ENCODE results near the gene BNIP5.
"Not testable (repeated sequence)": the region's sequence is repeated elsewhere in the genome, so short reads cannot be mapped to it uniquely, and the experiment has no call there.

BNIP5 gene

DNA sequence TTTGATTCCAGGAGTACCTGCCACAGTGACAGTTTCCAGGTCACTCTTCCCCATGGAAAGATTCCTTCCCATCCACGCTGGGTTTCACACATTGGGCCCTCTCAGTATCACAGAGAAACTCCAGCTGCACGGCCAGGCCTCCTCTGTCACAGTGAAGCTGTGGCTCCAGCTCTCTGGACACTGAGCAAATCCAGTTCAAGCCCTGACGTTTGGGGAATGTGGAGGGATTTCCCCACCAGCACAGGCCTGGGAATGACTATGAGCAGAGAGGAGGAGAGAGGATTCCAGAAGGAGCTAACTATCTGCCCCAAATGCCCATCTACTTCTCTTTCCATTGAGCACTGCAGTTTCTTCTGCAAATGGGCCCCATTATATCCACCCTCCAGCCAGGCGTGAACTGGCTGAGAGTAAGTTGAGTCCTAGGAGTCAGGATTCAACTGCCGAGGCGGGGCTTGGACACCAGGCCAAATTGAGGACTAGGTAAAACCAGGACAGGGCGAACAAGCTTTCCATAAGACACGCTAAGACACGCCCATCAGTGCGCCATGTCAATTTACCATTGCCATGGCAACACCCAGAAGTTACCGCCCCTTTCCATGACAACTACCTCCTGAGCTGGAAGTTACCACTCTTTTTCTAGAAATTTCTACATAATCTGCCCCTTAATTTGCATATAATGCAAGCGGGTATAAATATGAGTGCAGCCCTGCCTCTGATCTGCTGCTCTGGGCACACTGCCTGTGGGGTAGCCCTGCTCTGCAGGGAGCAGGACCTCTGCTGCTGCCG, 9.2 kb upstream of the BNIP5 start:
- no peak for DNase-seq (ENCODE audit: extremely low read depth in 1 of 2, low read depth in 1 of 2)

- no peak for DNase-seq (ENCODE audit: extremely low read depth in 1 of 2, low read depth in 1 of 2)
Measured at GRCh38 chr6:36343109-36343680, 6.5 kb upstream of the BNIP5 start.

- peak; percentile 16 to 37 for DNase-seq (ENCODE audit: extremely low read depth in 1 of 2, low read depth in 1 of 2)
Measured at GRCh38 chr6:36340618-36341454, 4.1 kb upstream of the BNIP5 start.

- no peak for DNase-seq (ENCODE audit: extremely low read depth in 1 of 2, low read depth in 1 of 2)
Measured at GRCh38 chr6:36340306-36340617, 3.6 kb upstream of the BNIP5 start.

DNA sequence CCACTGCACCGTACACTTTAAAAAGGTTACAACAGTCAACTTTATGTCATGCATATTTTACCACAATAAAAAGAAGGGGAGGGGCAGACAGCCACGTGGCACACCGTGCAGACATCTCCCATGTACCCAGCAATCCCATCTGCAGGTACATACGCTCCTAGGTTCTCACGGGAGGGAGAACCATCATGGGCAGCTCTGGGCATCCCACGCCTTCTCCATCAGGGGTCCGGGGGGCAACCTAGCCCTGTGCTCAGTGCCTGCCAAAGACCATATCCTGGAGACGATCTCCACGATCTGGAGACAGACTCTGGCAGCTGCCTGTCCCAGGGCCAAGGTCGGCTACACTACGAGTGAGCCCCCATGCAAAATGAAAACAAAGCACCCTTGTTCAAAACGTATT, 2.5 kb upstream of the BNIP5 start:
- DNase-seq (ENCODE audit: extremely low read depth in 1 of 2, low read depth in 1 of 2) = no peak

DNA sequence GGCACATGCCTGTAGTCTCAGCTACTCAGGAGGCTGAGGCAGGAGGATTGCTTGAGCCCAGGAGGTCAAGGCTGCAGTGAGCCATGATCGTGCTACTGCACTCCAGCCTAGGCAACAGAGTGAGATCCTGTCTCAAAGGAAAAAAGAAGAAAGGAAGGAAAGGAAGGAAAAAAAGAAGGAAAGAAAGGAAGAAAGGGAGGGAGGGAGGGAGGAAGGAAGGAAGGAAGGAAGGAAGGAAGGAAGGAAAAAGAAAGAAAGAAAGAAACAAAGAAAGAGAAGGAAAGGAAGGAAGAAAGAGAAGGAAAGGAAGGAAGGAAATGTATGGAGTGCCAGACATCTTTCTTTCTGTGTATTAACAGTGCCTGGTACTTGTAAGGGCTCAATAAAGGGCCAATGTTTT, 1.5 kb upstream of the BNIP5 start:
- DNase-seq (ENCODE audit: extremely low read depth in 1 of 2, low read depth in 1 of 2) = not testable (repeated sequence)

GRCh38 chr6:36337814-36338213, 1.1 kb upstream of the BNIP5 start:
- no peak for DNase-seq (ENCODE audit: extremely low read depth in 1 of 2, low read depth in 1 of 2)

DNA sequence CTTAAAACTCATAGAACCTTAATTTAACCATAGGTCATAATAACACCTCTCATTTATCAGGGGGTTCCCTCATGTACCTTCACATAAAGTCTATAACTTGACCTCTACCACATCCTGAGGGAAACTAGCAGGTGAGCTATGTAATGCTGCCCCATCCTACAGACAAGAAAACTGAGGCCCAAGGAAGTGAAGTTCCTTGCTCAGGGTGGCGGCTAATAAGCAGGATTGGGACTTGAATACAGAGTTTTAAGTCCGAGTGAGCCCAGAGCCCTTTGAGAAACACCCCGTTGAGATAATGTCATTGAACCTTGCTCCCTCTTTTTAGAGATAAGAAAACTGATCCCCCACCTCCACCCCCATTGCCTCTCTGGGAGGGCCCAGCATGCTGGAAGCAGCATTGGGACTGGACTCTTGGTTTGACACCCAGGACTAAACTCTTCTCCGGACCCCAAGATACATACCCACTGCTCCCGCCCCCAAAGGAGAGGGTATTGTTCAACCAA, 429 bp downstream of the BNIP5 start:
- DNase-seq (ENCODE audit: extremely low read depth in 1 of 2, low read depth in 1 of 2) = no peak

- DNase-seq (ENCODE audit: extremely low read depth in 1 of 2, low read depth in 1 of 2) = no peak
Measured at GRCh38 chr6:36335465-36336207, 1.1 kb downstream of the BNIP5 start.

DNA sequence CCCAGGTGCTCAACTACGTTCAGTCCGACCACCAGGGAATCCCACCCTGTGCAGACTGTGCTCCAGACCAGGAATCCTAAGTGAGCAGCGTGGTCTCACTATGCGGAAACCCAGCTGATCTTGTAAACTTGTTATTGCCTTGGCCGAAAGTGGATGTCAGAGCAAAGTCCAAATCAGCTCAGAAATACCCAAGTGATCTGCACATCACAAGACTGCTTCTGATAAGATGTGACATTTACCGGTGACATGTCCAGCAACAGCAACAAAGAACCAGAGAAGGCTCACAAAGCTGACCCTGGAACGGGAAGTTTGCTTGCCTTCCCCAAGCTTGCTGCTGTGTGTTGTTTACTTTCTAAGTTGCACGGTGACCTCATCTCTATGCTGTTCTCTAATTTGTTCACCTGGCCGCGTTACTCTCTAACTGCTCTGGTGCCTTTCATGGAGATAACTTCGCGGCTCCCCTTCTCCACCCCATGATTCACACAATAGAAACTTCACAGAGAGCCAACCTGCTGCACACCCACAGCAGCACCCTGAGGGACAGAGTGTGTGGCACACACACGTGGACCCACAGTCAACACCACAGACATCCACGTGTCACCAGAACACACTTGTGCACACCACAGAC, 1.7 kb downstream of the BNIP5 start:
- no peak for DNase-seq (ENCODE audit: extremely low read depth in 1 of 2, low read depth in 1 of 2)

GRCh38 chr6:36333931-36334725, 2.6 kb downstream of the BNIP5 start:
- no peak for DNase-seq (ENCODE audit: extremely low read depth in 1 of 2, low read depth in 1 of 2)

GRCh38 chr6:36333171-36333895, 3.4 kb downstream of the BNIP5 start:
- DNase-seq (ENCODE audit: extremely low read depth in 1 of 2, low read depth in 1 of 2) = no peak

- DNase-seq (ENCODE audit: extremely low read depth in 1 of 2, low read depth in 1 of 2) = no peak
Measured at GRCh38 chr6:36331381-36331780, 5.3 kb downstream of the BNIP5 start.

GRCh38 chr6:36330366-36330765, 6.3 kb downstream of the BNIP5 start:
- no peak for DNase-seq (ENCODE audit: extremely low read depth in 1 of 2, low read depth in 1 of 2)

DNA sequence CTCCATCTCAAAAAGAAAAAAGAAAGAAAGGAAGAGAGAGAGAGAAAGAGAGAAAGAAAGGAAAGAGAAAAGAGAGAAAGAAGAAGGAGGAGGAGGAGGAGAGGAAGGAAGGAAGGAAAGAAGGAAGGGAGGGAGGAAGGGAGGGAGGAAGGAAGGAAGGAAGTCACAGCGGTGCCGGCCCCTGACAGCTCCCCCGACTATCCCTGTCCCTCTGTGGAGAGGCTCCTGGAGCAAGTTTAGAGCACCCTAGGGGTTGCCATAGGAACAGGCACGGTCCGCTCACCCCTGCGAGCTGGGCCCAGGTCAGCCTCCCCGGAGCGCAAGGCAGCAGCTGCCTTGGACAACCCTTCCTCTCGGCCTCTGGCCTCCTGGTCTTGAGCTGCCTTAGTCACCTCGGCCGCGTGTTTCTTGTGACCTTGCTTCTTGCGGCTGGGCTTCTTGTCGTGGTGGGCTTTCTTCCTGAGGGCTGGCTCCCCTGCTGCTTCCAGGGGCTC, 6.8 kb downstream of the BNIP5 start:
- DNase-seq (ENCODE audit: extremely low read depth in 1 of 2, low read depth in 1 of 2) = no peak

DNA sequence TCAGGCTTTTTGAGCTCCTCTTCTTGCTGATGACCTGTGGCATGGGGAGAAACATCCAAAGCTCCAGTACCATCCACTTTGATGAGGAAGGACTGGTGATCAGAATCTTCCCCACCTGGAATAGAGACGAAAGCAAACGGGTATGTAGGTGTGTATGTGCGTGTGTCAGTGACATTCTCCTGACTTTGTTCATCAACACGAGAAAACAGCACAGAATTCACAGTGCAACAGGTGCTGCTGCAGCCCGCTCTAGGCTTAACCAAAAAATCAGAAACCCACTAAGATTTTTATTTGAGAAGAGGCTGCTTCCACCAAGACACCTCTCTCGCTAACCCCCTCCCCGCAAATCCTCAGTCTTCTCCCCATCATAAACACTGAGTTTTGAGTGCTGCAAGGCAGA, 8.1 kb downstream of the BNIP5 start:
- DNase-seq (ENCODE audit: extremely low read depth in 1 of 2, low read depth in 1 of 2) = no peak

GRCh38 chr6:36327919-36328236, 8.8 kb downstream of the BNIP5 start:
- DNase-seq (ENCODE audit: extremely low read depth in 1 of 2, low read depth in 1 of 2) = no peak

GRCh38 chr6:36327226-36327918, 9.3 kb downstream of the BNIP5 start:
- DNase-seq (ENCODE audit: extremely low read depth in 1 of 2, low read depth in 1 of 2) = no peak
